ENCODE measurements around the gene DHDDS.
"Not testable (repeated sequence)": the region's sequence is repeated elsewhere in the genome, so short reads cannot be mapped to it uniquely, and the experiment has no call there.

The DHDDS gene

GRCh38 chr1:26477446-26478152, 45.5 kb downstream of the DHDDS start:
- DNase-seq = no peak

- DNase-seq = no peak
These were observed 46.0 kb downstream of the DHDDS start for GRCh38 chr1:26478159-26478558.

- DNase-seq = no peak
These were observed 46.9 kb downstream of the DHDDS start for GRCh38 chr1:26478988-26479387.

GRCh38 chr1:26482921-26483320, 50.8 kb downstream of the DHDDS start:
- DNase-seq = no peak

- no peak for DNase-seq
These were observed 51.9 kb downstream of the DHDDS start for GRCh38 chr1:26483980-26484379.

GRCh38 chr1:26490155-26490554, 58.0 kb downstream of the DHDDS start:
- DNase-seq = no peak

GRCh38 chr1:26493267-26493666, 61.1 kb downstream of the DHDDS start:
- DNase-seq = no peak

- no peak for DNase-seq
These were observed 61.8 kb downstream of the DHDDS start for GRCh38 chr1:26493938-26494337.

GRCh38 chr1:26496861-26497260, 64.7 kb downstream of the DHDDS start:
- no peak for DNase-seq

- no peak for DNase-seq
These were observed 66.8 kb downstream of the DHDDS start for GRCh38 chr1:26498894-26499293.

- peak; percentile 71 for DNase-seq
These were observed 68.5 kb downstream of the DHDDS start for GRCh38 chr1:26500488-26501175.

GRCh38 chr1:26510711-26511110, 78.6 kb downstream of the DHDDS start:
- DNase-seq = not testable (repeated sequence)

- not testable (repeated sequence) for DNase-seq
These were observed 83.7 kb downstream of the DHDDS start for GRCh38 chr1:26515836-26516235.

- DNase-seq = no peak
These were observed 85.1 kb downstream of the DHDDS start for GRCh38 chr1:26516987-26517765.

GRCh38 chr1:26517766-26518049, 85.6 kb downstream of the DHDDS start:
- no peak for DNase-seq

- DNase-seq = no peak
These were observed 86.2 kb downstream of the DHDDS start for GRCh38 chr1:26518355-26518754.

GRCh38 chr1:26520339-26520738, 88.2 kb downstream of the DHDDS start:
- no peak for DNase-seq
